Activated CD8-positive, alpha-beta T cell treated with anti-CD3 and anti-CD28 coated beads for 36 hours (primary cell): ENCODE data around the gene BNIP1. TPM values are rescaled to one million over a fixed set of nuclear protein-coding genes. Genes with fewer than 3 reads are reported as not detected.

ENCODE experiments used
- ATAC-seq: fragments of 200-7000 bp; cut with Tn5 transposase; one replicate; pipeline ENCODE4 v1.10.0; 2021; ENCODE audit warnings: mild to moderate bottlenecking, moderate library complexity
- CTCF ChIA-PET: fragments of 350-600 bp; sonication (Branson Sonifier 250); formaldehyde crosslinking; loops from one replicate; lab custom pipeline; 2021; ENCODE audit warnings: antibody characterized with exemption; lab: Charles Lee
- POLR2A ChIA-PET: fragments of 350-600 bp; sonication (Branson Sonifier 250); formaldehyde crosslinking; loops from one replicate; lab custom pipeline; 2021; ENCODE audit warnings: antibody characterized with exemption; lab: Charles Lee
- DNase-seq: peaks from one replicate; pipeline ENCODE4 v3.0.0-alpha.2; 2020
- H3K27ac Mint-ChIP-seq: one replicate; pipeline ENCODE4 v1.8.0; 2021; ENCODE audit warnings: mild to moderate bottlenecking, mixed read lengths
- H3K27me3 Mint-ChIP-seq: one replicate; pipeline ENCODE4 v1.8.0; 2021; ENCODE audit warnings: mixed read lengths
- H3K36me3 Mint-ChIP-seq: one replicate; pipeline ENCODE4 v1.8.0; 2021; ENCODE audit warnings: low read depth, mixed read lengths
- H3K4me1 Mint-ChIP-seq: one replicate; pipeline ENCODE4 v1.8.0; 2021; ENCODE audit warnings: low read depth, mixed read lengths
- H3K4me3 Mint-ChIP-seq: one replicate; pipeline ENCODE4 v1.8.0; 2021; ENCODE audit warnings: mild to moderate bottlenecking, moderate library complexity, mixed read lengths
- H3K9me3 Mint-ChIP-seq: one replicate; pipeline ENCODE4 v1.8.0; 2021; ENCODE audit warnings: mixed read lengths
- CTCF ChIP-seq: fragments of 200-600 bp; IDR thresholded peaks from one replicate; pipeline ENCODE4 v1.8.0; 2022; ENCODE audit warnings: antibody characterized with exemption, mild to moderate bottlenecking
- intact Hi-C: fragments of 100-400 bp; cut with micrococcal nuclease; formaldehyde crosslinking; loops from one replicate; pipeline ENCODE4 v1.10.0; 2022
- total RNA-seq, 2 experiments: library from RNA; stranded (reverse); gene quantifications; one replicate each; pipeline ENCODE4 v1.2.3, GENCODE V29; 2021

Gene BNIP1
- 10 to 100 TPM; 23.5 to 25.2 TPM for total RNA-seq

- peaks cover 16% of the 10 kb centered on the region for H3K4me1 Mint-ChIP-seq
- peaks cover 21% of the 10 kb centered on the region for H3K36me3 Mint-ChIP-seq
- DNase-seq: peak; percentile 98
- no peaks in the 10 kb centered on the region for H3K9me3 Mint-ChIP-seq
- H3K4me3 Mint-ChIP-seq: peak within 1 kb of the TSS; percentile 99
- CTCF ChIA-PET: interaction anchor here (0.8 to 2.5 kb wide), 22 partner anchors 9 to 179 kb away, joined by 3 to 23 read pairs (median 4); partner anchors contain the start of gene ATP6V0E1
- peak; percentile 94 for ATAC-seq
- TF ChIP-seq CTCF: peak; percentile 90
- POLR2A ChIA-PET: interaction anchor here (0.6 to 2.6 kb wide), 6 partner anchors 17 to 183 kb away, joined by 3 to 24 read pairs (median 4); partner anchors contain the start of genes ATP6V0E1 and STC2
- H3K27ac Mint-ChIP-seq: peak within 1 kb of the TSS; percentile 100
- no peaks in the 10 kb centered on the region for H3K27me3 Mint-ChIP-seq
- intact Hi-C loops: loop anchor here (2.0 to 5.0 kb wide), 2 partner anchors 87 to 160 kb away; partner anchors contain the start of gene CREBRF
These were observed at the start of gene BNIP1 for GRCh38 chr5:173144200-173145176. TSS of gene BNIP1 (plus strand) at chr5:173144531. CDS start at chr5:173144546, 15 bp downstream.

GRCh38 chr5:173098787-173099186 lies 45.5 kb upstream of the BNIP1 start:
- ChIA-PET CTCF (no interaction called here), POLR2A (no interaction called here)

GRCh38 chr5:173099461-173099860 lies 44.9 kb upstream of the BNIP1 start:
- H3K36me3 Mint-ChIP-seq: peaks cover 15% of the 10 kb centered on the region
- intact Hi-C loops: no loop called here
- peaks cover 3% of the 10 kb centered on the region for H3K9me3 Mint-ChIP-seq
- ATAC-seq: no peak
- H3K27ac Mint-ChIP-seq: no peak overlapping the region
- DNase-seq: no peak
- no peak for TF ChIP-seq CTCF
- H3K4me1 Mint-ChIP-seq: peaks cover 40% of the 10 kb centered on the region
- no peak overlapping the region for H3K4me3 Mint-ChIP-seq
- POLR2A ChIA-PET: interaction anchor here (0.6 to 0.9 kb wide), 2 partner anchors 11 to 81 kb away, joined by 3 read pairs; no protein-coding TSS in a partner anchor
- CTCF ChIA-PET: interaction anchor here (1.0 kb wide), 1 partner anchor 36 kb away, joined by 3 read pairs; no protein-coding TSS in a partner anchor
- no peaks in the 10 kb centered on the region for H3K27me3 Mint-ChIP-seq

More at GRCh38 chr5:173098787-173099186, 45.5 kb upstream of the BNIP1 start:
- ATAC-seq: no peak
- H3K27ac Mint-ChIP-seq: no peak overlapping the region
- peaks cover 42% of the 10 kb centered on the region for H3K4me1 Mint-ChIP-seq
- intact Hi-C loops: no loop called here
- peaks cover 15% of the 10 kb centered on the region for H3K36me3 Mint-ChIP-seq
- H3K9me3 Mint-ChIP-seq: peaks cover 3% of the 10 kb centered on the region
- no peak overlapping the region for H3K4me3 Mint-ChIP-seq
- H3K27me3 Mint-ChIP-seq: no peaks in the 10 kb centered on the region
- no peak for TF ChIP-seq CTCF
- DNase-seq: no peak

GRCh38 chr5:173101245-173101644 lies 43.1 kb upstream of the BNIP1 start:
- H3K9me3 Mint-ChIP-seq: peaks cover 3% of the 10 kb centered on the region
- DNase-seq: no peak
- peaks cover 41% of the 10 kb centered on the region for H3K4me1 Mint-ChIP-seq
- intact Hi-C loops: no loop called here
- H3K27me3 Mint-ChIP-seq: no peaks in the 10 kb centered on the region
- H3K27ac Mint-ChIP-seq: no peak overlapping the region
- POLR2A ChIA-PET: no interaction called here
- no peak overlapping the region for H3K4me3 Mint-ChIP-seq
- H3K36me3 Mint-ChIP-seq: peaks cover 15% of the 10 kb centered on the region
- no peak for TF ChIP-seq CTCF
- CTCF ChIA-PET: interaction anchor here (1.0 to 1.4 kb wide), 3 partner anchors 11 to 44 kb away, joined by 3 read pairs; no protein-coding TSS in a partner anchor
- ATAC-seq: no peak
